OCI-LY3 (cell line): ENCODE measurements around the gene PIWIL4.

Experiments used
- H2AFZ ChIP-seq: fragments of 200-600, 300-600 bp; shearing (Covaris generic); 2 replicates; pipeline ENCODE4 v1.6.0; 2014; ENCODE audit warnings: antibody characterized with exemption, low read depth, low read length
- H3K27ac ChIP-seq: fragments of 200-600, 300-600 bp; sonication (generic); 2 replicates; pipeline ENCODE4 v1.5.1; 2014; ENCODE audit warnings: mild to moderate bottlenecking, low read length, moderate library complexity, mixed read lengths
- H3K27me3 ChIP-seq: fragments of 200-600, 300-600 bp; sonication (generic); 2 replicates; pipeline ENCODE4 v1.6.1; 2014; ENCODE audit warnings: low read depth, low read length, mixed read lengths
- H3K36me3 ChIP-seq: fragments of 200-600, 300-600 bp; sonication (generic); replicated peaks from 2 replicates; pipeline ENCODE3; 2014; ENCODE audit warnings: low read depth, low read length, mixed read lengths
- H3K4me1 ChIP-seq: fragments of 300-600, 200-600 bp; sonication (generic); 2 replicates; pipeline ENCODE4 v1.6.1; 2014; ENCODE audit warnings: low read length, mixed read lengths
- H3K4me2 ChIP-seq: fragments of 200-600, 300-600 bp; sonication (generic); 2 replicates; pipeline ENCODE4 v1.6.1; 2014; ENCODE audit warnings: low read length, mixed read lengths
- H3K4me3 ChIP-seq: fragments of 300-600, 200-600 bp; sonication (generic); 2 replicates; pipeline ENCODE4 v1.5.1; 2014; ENCODE audit warnings: antibody characterized with exemption, mild to moderate bottlenecking, low read length, moderate library complexity
- H3K79me2 ChIP-seq: fragments of 300-600, 200-600 bp; shearing (Covaris generic); 2 replicates; pipeline ENCODE4 v1.6.1; 2014; ENCODE audit warnings: mild to moderate bottlenecking, low read length, mixed read lengths
- H3K9ac ChIP-seq: fragments of 300-600, 200-600 bp; shearing (Covaris generic); 2 replicates; pipeline ENCODE4 v1.6.0; 2014; ENCODE audit warnings: mild to moderate bottlenecking, low read length, moderate library complexity
- H3K9me3 ChIP-seq: fragments of 200-600, 300-600 bp; shearing (Covaris generic); 2 replicates; pipeline ENCODE4 v1.6.1; 2014; ENCODE audit warnings: low read length, mixed read lengths; ENCODE audit not compliant: insufficient read depth
- H4K20me1 ChIP-seq: fragments of 200-600, 300-600 bp; sonication (generic); 2 replicates; pipeline ENCODE4 v1.6.1; 2016; ENCODE audit warnings: low read length, mixed read lengths; ENCODE audit not compliant: insufficient read depth
- CTCF ChIP-seq: fragments of 200-600, 300-600 bp; sonication (generic); IDR thresholded peaks from 2 replicates; pipeline ENCODE4 v1.5.1; 2014; ENCODE audit warnings: antibody characterized with exemption, low read length, low read depth
- EZH2phosphoT487 ChIP-seq: fragments of 200-600 bp; shearing (Covaris generic); IDR thresholded peaks from 2 replicates; pipeline ENCODE4 v1.6.1; 2018; ENCODE audit warnings: antibody characterized with exemption, mixed run types, low read depth

The PIWIL4 gene

GRCh38 chr11:94599510-94599909, 32.3 kb downstream of the PIWIL4 start:
- Histone ChIP-seq H4K20me1 (no peaks in the 10 kb centered on the region), H3K79me2 (no peaks in the 10 kb centered on the region), H3K9me3 (no peaks in the 10 kb centered on the region), H3K27me3 (0 out of 2 replicates have a peak, but pooled peaks cover 3% of the 10 kb centered on the region), H2AFZ (no peak overlapping the region), H3K4me1 (peaks cover 29% of the 10 kb centered on the region), H3K36me3 (no peaks in the 10 kb centered on the region), H3K9ac (no peak overlapping the region), H3K4me2 (no peak overlapping the region), H3K4me3 (no peak overlapping the region), H3K27ac (no peak overlapping the region)
- TF ChIP-seq CTCF = no peak
- TF ChIP-seq EZH2phosphoT487 = no peak

- peak overlapping the region; percentile 61 for H3K4me3 ChIP-seq
- H3K27me3 ChIP-seq = 0 out of 2 replicates have a peak, but pooled peaks cover 5% of the 10 kb centered on the region
- no peaks in the 10 kb centered on the region for H4K20me1 ChIP-seq
- TF ChIP-seq EZH2phosphoT487 = no peak
- peak; percentile 49 for TF ChIP-seq CTCF
- peak overlapping the region; percentile 26; the same call in 1 of the 2 replicates for H3K9ac ChIP-seq
- H2AFZ ChIP-seq = peak overlapping the region; percentile 8; the same call in 1 of the 2 replicates
- no peaks in the 10 kb centered on the region for H3K79me2 ChIP-seq
- peak overlapping the region; percentile 24 for H3K27ac ChIP-seq
- peak overlapping the region; percentile 81 for H3K4me2 ChIP-seq
- peaks cover 32% of the 10 kb centered on the region for H3K4me1 ChIP-seq
- no peaks in the 10 kb centered on the region for H3K9me3 ChIP-seq
- H3K36me3 ChIP-seq = no peaks in the 10 kb centered on the region
Observed at GRCh38 chr11:94602430-94603372, 35.5 kb downstream of the PIWIL4 start.

GRCh38 chr11:94603587-94603986, 36.4 kb downstream of the PIWIL4 start:
- Histone ChIP-seq H3K79me2 (no peaks in the 10 kb centered on the region), H3K4me3 (peak overlapping the region; percentile 61; the same call in 1 of the 2 replicates), H3K9me3 (no peaks in the 10 kb centered on the region), H3K4me1 (peaks cover 32% of the 10 kb centered on the region), H3K27me3 (0 out of 2 replicates have a peak, but pooled peaks cover 5% of the 10 kb centered on the region), H3K27ac (no peak overlapping the region), H2AFZ (no peak overlapping the region), H3K9ac (no peak overlapping the region), H3K4me2 (peak overlapping the region; percentile 81), H3K36me3 (no peaks in the 10 kb centered on the region), H4K20me1 (no peaks in the 10 kb centered on the region)
- no peak for TF ChIP-seq EZH2phosphoT487
- no peak for TF ChIP-seq CTCF

GRCh38 chr11:94604482-94604881, 37.3 kb downstream of the PIWIL4 start:
- H3K27ac ChIP-seq = no peak overlapping the region

More at GRCh38 chr11:94604482-94604881, 37.3 kb downstream of the PIWIL4 start:
- Histone ChIP-seq H3K9ac (no peak overlapping the region), H3K9me3 (no peaks in the 10 kb centered on the region), H3K4me2 (no peak overlapping the region), H2AFZ (no peak overlapping the region), H3K27me3 (0 out of 2 replicates have a peak, but pooled peaks cover 5% of the 10 kb centered on the region), H3K4me1 (peaks cover 26% of the 10 kb centered on the region), H4K20me1 (no peaks in the 10 kb centered on the region), H3K4me3 (no peak overlapping the region), H3K79me2 (no peaks in the 10 kb centered on the region), H3K36me3 (no peaks in the 10 kb centered on the region)
- TF ChIP-seq EZH2phosphoT487 (no peak), CTCF (no peak)
